ENCODE data around the gene MFSD11.

DNA sequence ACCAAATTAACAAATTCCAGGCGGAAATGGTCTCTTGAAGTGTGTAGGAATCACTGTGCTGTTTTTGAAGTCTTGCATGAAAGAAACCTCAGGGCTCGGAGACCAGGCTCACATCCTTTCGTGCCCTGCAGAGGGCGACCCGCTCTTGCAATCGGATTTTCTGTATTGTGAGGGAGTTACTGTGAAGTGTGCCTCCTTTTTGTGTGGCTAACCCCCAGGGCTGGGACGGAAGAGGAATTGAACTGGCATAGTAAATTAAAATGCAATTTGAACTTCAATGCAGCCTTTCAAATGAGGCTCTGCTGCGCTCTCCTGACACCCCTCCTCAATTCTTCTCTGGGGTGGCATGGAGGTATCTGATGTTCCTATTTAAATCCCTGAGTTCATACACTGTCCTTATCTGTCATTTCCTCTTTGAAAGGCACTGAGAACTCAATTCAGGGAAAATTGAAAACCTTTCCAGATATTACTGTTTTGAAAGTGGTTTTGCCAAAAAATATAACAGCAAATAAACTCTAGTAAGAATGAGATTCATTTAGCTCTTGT, 78.7 kb downstream of the MFSD11 start:
- TF ChIP-seq CTCF (IDR thresholded peaks at IDR 0.05), result peak; percentile 88
- no peak for TF ChIP-seq ESRRA (IDR thresholded peaks at IDR 0.05; ENCODE audit: borderline replicate concordance, low read length)
- TF ChIP-seq POLR2A (IDR thresholded peaks at IDR 0.05; ENCODE audit: low read length), result no peak
- TF ChIP-seq RFX5 (IDR thresholded peaks at IDR 0.05), result no peak
- no peak for TF ChIP-seq MAFK (IDR thresholded peaks at IDR 0.05; ENCODE audit: partially characterized antibody)
- TF ChIP-seq MYC (IDR thresholded peaks at IDR 0.05; ENCODE audit: borderline replicate concordance, low read length), result no peak
- TF ChIP-seq, protein P1, sequence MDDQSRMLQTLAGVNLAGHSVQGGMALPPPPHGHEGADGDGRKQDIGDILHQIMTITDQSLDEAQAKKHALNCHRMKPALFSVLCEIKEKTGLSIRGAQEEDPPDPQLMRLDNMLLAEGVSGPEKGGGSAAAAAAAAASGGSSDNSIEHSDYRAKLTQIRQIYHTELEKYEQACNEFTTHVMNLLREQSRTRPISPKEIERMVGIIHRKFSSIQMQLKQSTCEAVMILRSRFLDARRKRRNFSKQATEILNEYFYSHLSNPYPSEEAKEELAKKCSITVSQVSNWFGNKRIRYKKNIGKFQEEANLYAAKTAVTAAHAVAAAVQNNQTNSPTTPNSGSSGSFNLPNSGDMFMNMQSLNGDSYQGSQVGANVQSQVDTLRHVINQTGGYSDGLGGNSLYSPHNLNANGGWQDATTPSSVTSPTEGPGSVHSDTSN (IDR thresholded peaks at IDR 0.05), result no peak
- TF ChIP-seq RCOR1 (IDR thresholded peaks at IDR 0.05; ENCODE audit: low read depth, low read length), result no peak
- TF ChIP-seq ZFP36 (IDR thresholded peaks at IDR 0.05; ENCODE audit: borderline replicate concordance, partially characterized antibody), result no peak
